Dermis microvascular lymphatic vessel endothelial cell (primary cell): ENCODE measurements around the gene HBE1. TPM values are rescaled to one million over a fixed set of nuclear protein-coding genes. Genes with fewer than 3 reads are reported as not detected.
"Not testable (repeated sequence)": the region's sequence is repeated elsewhere in the genome, so short reads cannot be mapped to it uniquely, and the experiment has no call there.

ENCODE experiments used
- DNase-seq, 2 donors: peaks; one replicate each; pipeline versions ENCODE4 v3.0.0 to v3.0.0-alpha.2; 2010; ENCODE audit warnings: low read depth in 2 of 2
- total RNA-seq: library from RNA; depleted of rRNA; stranded (reverse); fragments of >200 nt; gene quantifications from 2 replicates; pipeline ENCODE4 v1.2.1, GENCODE V29; 2014

HBE1 gene
- total RNA-seq, 1 donor from 2014 or later, result not detected

GRCh38 chr11:5285703-5286340 lies 16.1 kb upstream of the HBE1 start:
- DNase-seq, result no peak

- DNase-seq, result no peak
These were observed 14.9 kb upstream of the HBE1 start for GRCh38 chr11:5284637-5285036.

GRCh38 chr11:5283882-5284281 lies 14.1 kb upstream of the HBE1 start:
- DNase-seq, result no peak

- DNase-seq, result no peak
These were observed 13.3 kb upstream of the HBE1 start for GRCh38 chr11:5283086-5283485.

GRCh38 chr11:5282628-5283027 lies 12.9 kb upstream of the HBE1 start:
- no peak for DNase-seq

GRCh38 chr11:5281596-5281995 lies 11.9 kb upstream of the HBE1 start:
- no peak for DNase-seq

- peak; percentile 26 to 93 for DNase-seq
These were observed 10.9 kb upstream of the HBE1 start for GRCh38 chr11:5280582-5281102.

GRCh38 chr11:5279471-5280090 lies 9.8 kb upstream of the HBE1 start:
- no peak for DNase-seq

GRCh38 chr11:5277807-5278382 lies 8.2 kb upstream of the HBE1 start:
- DNase-seq, result no peak

- DNase-seq, result no peak
These were observed 7.0 kb upstream of the HBE1 start for GRCh38 chr11:5276697-5277096.

- DNase-seq, result no peak
These were observed 5.8 kb upstream of the HBE1 start for GRCh38 chr11:5275369-5276110.

GRCh38 chr11:5274395-5274794 lies 4.7 kb upstream of the HBE1 start:
- DNase-seq, result peak in 1 of 2 donors; percentile 4

- no peak for DNase-seq
These were observed 2.8 kb upstream of the HBE1 start for GRCh38 chr11:5272395-5273017.

- no peak for DNase-seq
These were observed 2.6 kb downstream of the HBE1 start for GRCh38 chr11:5267033-5267563.

GRCh38 chr11:5266609-5267008 lies 3.1 kb downstream of the HBE1 start:
- no peak for DNase-seq

GRCh38 chr11:5265832-5266231 lies 3.9 kb downstream of the HBE1 start:
- no peak for DNase-seq

- DNase-seq, result no peak
These were observed 11.0 kb downstream of the HBE1 start for GRCh38 chr11:5258543-5259262.

- DNase-seq, result no peak
These were observed 12.4 kb downstream of the HBE1 start for GRCh38 chr11:5257296-5257695.

- DNase-seq, result not testable (repeated sequence)
These were observed 14.9 kb downstream of the HBE1 start, which contains the start of gene HBG2 for GRCh38 chr11:5254646-5255413. Gene HBG2, minus strand, starts transcription at chr11:5254781. Its CDS starts 53 bp downstream, at chr11:5254728.

GRCh38 chr11:5254023-5254422 lies 15.7 kb downstream of the HBE1 start:
- DNase-seq, result not testable (repeated sequence)
